Fibroblast of lung (primary cell): ENCODE data around the gene TYW3. TPM values are rescaled to one million over a fixed set of nuclear protein-coding genes. Genes with fewer than 3 reads are reported as not detected.
"Not testable (repeated sequence)": the region's sequence is repeated elsewhere in the genome, so short reads cannot be mapped to it uniquely, and the experiment has no call there.

Experiments
- DNase-seq, 2 donors: peaks; one replicate each; pipeline versions ENCODE4 v3.0.0 to v3.0.0-alpha.2; 2010; ENCODE audit warnings: low read depth in 2 of 2
- H2AFZ ChIP-seq: 2 replicates; pipeline ENCODE4 v1.5.1; 2012; ENCODE audit warnings: low read length, control low read depth, inconsistent platforms
- H3K27ac ChIP-seq: 2 replicates; pipeline ENCODE4 v1.5.1; 2011; ENCODE audit warnings: low read length, control low read depth; ENCODE audit not compliant: insufficient read depth
- H3K27me3 ChIP-seq: 2 replicates; pipeline ENCODE4 v1.5.1; 2011; ENCODE audit warnings: mild to moderate bottlenecking, low read length; ENCODE audit not compliant: control insufficient read depth, insufficient read depth
- H3K36me3 ChIP-seq: 2 replicates; pipeline ENCODE4 v1.5.1; 2011; ENCODE audit warnings: low read length; ENCODE audit not compliant: control insufficient read depth, insufficient read depth
- H3K4me1 ChIP-seq: 2 replicates; pipeline ENCODE4 v1.5.1; 2011; ENCODE audit warnings: low read length; ENCODE audit not compliant: control insufficient read depth, insufficient read depth; ENCODE audit errors: extremely low read depth
- H3K4me2 ChIP-seq: 2 replicates; pipeline ENCODE4 v1.5.1; 2011; ENCODE audit warnings: low read length, control low read depth; ENCODE audit not compliant: insufficient read depth; ENCODE audit errors: extremely low read depth
- H3K4me3 ChIP-seq, 4 experiments: fragments of 200-600 bp in 1 of 4; sonication (generic) in 1 of 4; replicated peaks in 1 of 4; 2 replicates each; pipeline ENCODE4 v1.5.1; 2011 to 2016; ENCODE audit warnings: low read length in 4 of 4, low read depth in 3 of 4, mild to moderate bottlenecking in 3 of 4, control low read depth in 2 of 4, inconsistent platforms in 1 of 4, mixed read lengths in 1 of 4; ENCODE audit not compliant: insufficient read depth in 1 of 4; ENCODE audit errors: control extremely low read depth in 1 of 4
- H3K79me2 ChIP-seq: 2 replicates; pipeline ENCODE4 v1.5.1; 2012; ENCODE audit warnings: mild to moderate bottlenecking, low read length, inconsistent platforms; ENCODE audit not compliant: control insufficient read depth, insufficient read depth
- H3K9ac ChIP-seq: 2 replicates; pipeline ENCODE4 v1.5.1; 2011; ENCODE audit warnings: mild to moderate bottlenecking, low read length, control low read depth; ENCODE audit not compliant: insufficient read depth
- H3K9me3 ChIP-seq: 2 replicates; pipeline ENCODE4 v1.5.1; 2012; ENCODE audit warnings: low read depth, low read length; ENCODE audit not compliant: control insufficient read depth, insufficient read depth
- H4K20me1 ChIP-seq: 2 replicates; pipeline ENCODE4 v1.5.1; 2011; ENCODE audit warnings: low read length; ENCODE audit not compliant: control insufficient read depth, insufficient read depth; ENCODE audit errors: extremely low read depth
- EZH2 ChIP-seq: IDR thresholded peaks from 2 replicates; pipeline ENCODE4 v1.5.1; 2012; ENCODE audit warnings: low read length, control low read depth, mild to moderate bottlenecking; ENCODE audit errors: missing control alignments
- polyA plus RNA-seq, 2 donors: library from polyadenylated mRNA; depleted of rRNA in 1 of 2; stranded (reverse) in 1 of 2; unstranded in 1 of 2; fragments of >200 nt; gene quantifications; 2 replicates each; pipeline ENCODE4 v1.2.1, GENCODE V29; 2011 to 2012; ENCODE audit warnings: missing spikeins in 1 of 2
- total RNA-seq: library from RNA; depleted of rRNA; stranded (reverse); fragments of >200 nt; gene quantifications from 2 replicates; pipeline ENCODE4 v1.2.1, GENCODE V29; 2014
- TF ChIP-seq, protein P1 (sequence below), 2 donors: IDR thresholded peaks in 1 of 2; conservative IDR thresholded peaks in 1 of 2; 1 replicate in 1 of 2; 2 replicates in 1 of 2; pipeline ENCODE4 v1.5.1; 2011 to 2012; ENCODE audit warnings: low read length in 2 of 2, control low read depth in 1 of 2, inconsistent platforms in 1 of 2, low read depth in 1 of 2, mild to moderate bottlenecking in 1 of 2

TYW3 gene
- total and polyA plus RNA-seq, 2 donors (not counting 1 experiment from before 2014, with no cell fraction given): 16.8 to 23.7 TPM

DNA sequence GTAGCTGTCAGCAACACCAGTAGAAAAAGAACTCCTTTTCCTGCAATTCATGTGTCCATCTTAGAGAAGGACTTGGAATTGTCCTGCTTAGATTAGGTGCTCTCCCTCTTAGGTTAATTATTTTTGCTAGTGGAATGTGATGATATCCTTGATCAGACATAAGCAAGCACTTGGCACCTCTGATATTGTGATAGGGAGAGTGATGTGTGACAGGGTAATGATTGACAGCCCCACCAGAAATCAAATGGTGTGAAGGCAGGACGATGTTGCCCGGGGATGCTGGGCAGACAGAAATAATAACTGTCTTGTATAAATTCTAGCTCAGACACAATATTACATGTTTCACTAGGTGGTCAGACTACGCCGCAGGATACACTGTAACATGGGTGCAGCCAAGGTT is 4.4 kb downstream of the TYW3 start:
- Histone ChIP-seq H3K9ac (no peak overlapping the region), H3K4me3 (no peak overlapping the region), H3K36me3 (peaks cover 8% of the 10 kb centered on the region), H3K4me1 (no peaks in the 10 kb centered on the region), H3K27me3 (no peaks in the 10 kb centered on the region), H2AFZ (no peak overlapping the region), H4K20me1 (no peaks in the 10 kb centered on the region), H3K4me2 (no peak overlapping the region), H3K27ac (no peak overlapping the region), H3K9me3 (no peaks in the 10 kb centered on the region), H3K79me2 (peaks cover 18% of the 10 kb centered on the region)
- no peak for DNase-seq
- TF ChIP-seq, protein P1, sequence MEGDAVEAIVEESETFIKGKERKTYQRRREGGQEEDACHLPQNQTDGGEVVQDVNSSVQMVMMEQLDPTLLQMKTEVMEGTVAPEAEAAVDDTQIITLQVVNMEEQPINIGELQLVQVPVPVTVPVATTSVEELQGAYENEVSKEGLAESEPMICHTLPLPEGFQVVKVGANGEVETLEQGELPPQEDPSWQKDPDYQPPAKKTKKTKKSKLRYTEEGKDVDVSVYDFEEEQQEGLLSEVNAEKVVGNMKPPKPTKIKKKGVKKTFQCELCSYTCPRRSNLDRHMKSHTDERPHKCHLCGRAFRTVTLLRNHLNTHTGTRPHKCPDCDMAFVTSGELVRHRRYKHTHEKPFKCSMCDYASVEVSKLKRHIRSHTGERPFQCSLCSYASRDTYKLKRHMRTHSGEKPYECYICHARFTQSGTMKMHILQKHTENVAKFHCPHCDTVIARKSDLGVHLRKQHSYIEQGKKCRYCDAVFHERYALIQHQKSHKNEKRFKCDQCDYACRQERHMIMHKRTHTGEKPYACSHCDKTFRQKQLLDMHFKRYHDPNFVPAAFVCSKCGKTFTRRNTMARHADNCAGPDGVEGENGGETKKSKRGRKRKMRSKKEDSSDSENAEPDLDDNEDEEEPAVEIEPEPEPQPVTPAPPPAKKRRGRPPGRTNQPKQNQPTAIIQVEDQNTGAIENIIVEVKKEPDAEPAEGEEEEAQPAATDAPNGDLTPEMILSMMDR (conservative IDR thresholded peaks at IDR 0.05 in 1 of 2, IDR thresholded peaks at IDR 0.05 in 1 of 2; ENCODE audit: low read depth in 1 of 2, low read length in 2 of 2): no peak
- no peak for TF ChIP-seq EZH2

- H3K79me2 ChIP-seq, DNase-seq, H3K27me3 ChIP-seq, H3K4me2 ChIP-seq, H2AFZ ChIP-seq, H3K4me1 ChIP-seq, H3K9ac ChIP-seq, H3K9me3 ChIP-seq, H3K27ac ChIP-seq, H4K20me1 ChIP-seq, H3K36me3 ChIP-seq, H3K4me3 ChIP-seq: not testable (repeated sequence)
Measured at GRCh38 chr1:74740307-74740980, 7.5 kb downstream of the TYW3 start.

- H3K4me2 ChIP-seq, H3K36me3 ChIP-seq, H4K20me1 ChIP-seq, H3K27ac ChIP-seq, H2AFZ ChIP-seq, H3K4me1 ChIP-seq, H3K4me3 ChIP-seq, H3K27me3 ChIP-seq, H3K9me3 ChIP-seq, DNase-seq, H3K79me2 ChIP-seq, H3K9ac ChIP-seq: not testable (repeated sequence)
Measured at GRCh38 chr1:74745247-74745646, 12.3 kb downstream of the TYW3 start.

GRCh38 chr1:74748960-74749359 is 16.0 kb downstream of the TYW3 start:
- no peak overlapping the region for H2AFZ ChIP-seq
- H3K27ac ChIP-seq: no peak overlapping the region
- no peaks in the 10 kb centered on the region for H4K20me1 ChIP-seq
- no peak overlapping the region for H3K4me2 ChIP-seq
- no peak overlapping the region for H3K9ac ChIP-seq
- peaks cover 4% of the 10 kb centered on the region for H3K36me3 ChIP-seq
- H3K27me3 ChIP-seq: no peaks in the 10 kb centered on the region
- no peak overlapping the region for H3K4me3 ChIP-seq
- no peaks in the 10 kb centered on the region for H3K9me3 ChIP-seq
- no peaks in the 10 kb centered on the region for H3K4me1 ChIP-seq
- TF ChIP-seq, protein P1 (conservative IDR thresholded peaks at IDR 0.05 in 1 of 2, IDR thresholded peaks at IDR 0.05 in 1 of 2; ENCODE audit: low read depth in 1 of 2, low read length in 2 of 2): no peak
- no peak for TF ChIP-seq EZH2
- no peaks in the 10 kb centered on the region for H3K79me2 ChIP-seq
- DNase-seq: no peak
